Testis (tissue), 2 donors: ENCODE results near the gene MARK2.

ENCODE experiments used
- CTCF ChIP-seq, 3 experiments: fragments of 450-650 bp in 2 of 3; fragments of 200-600 bp in 1 of 3; sonication (generic) in 1 of 3; IDR thresholded peaks; one replicate each; pipeline ENCODE4 v1.5.1; 2016 to 2019; ENCODE audit warnings: antibody characterized with exemption in 3 of 3, mild to moderate bottlenecking in 2 of 3, moderate library complexity in 1 of 3
- POLR2A ChIP-seq: fragments of 450-650 bp; IDR thresholded peaks from one replicate; pipeline ENCODE4 v1.6.1; 2017; ENCODE audit warnings: antibody characterized with exemption, mild to moderate bottlenecking, moderate library complexity

GRCh38 chr11:63933459-63933858 is 94.5 kb downstream of the MARK2 start:
- TF ChIP-seq CTCF (IDR thresholded peaks at IDR 0.05) (no peak), POLR2A (no peak)
